Left ventricle myocardium inferior (tissue), 1 donor: Measurements from ENCODE around the gene GRIN2A. TPM values are rescaled to one million over a fixed set of nuclear protein-coding genes. Genes with fewer than 3 reads are reported as not detected.

Source experiments
- DNase-seq: peaks from one replicate; pipeline ENCODE4 v3.0.0-alpha.2; 2020
- H3K27ac ChIP-seq: fragments of 200-600 bp; replicated peaks from 2 replicates; pipeline ENCODE4 v1.8.0; 2021
- H3K27me3 ChIP-seq: fragments of 200-600 bp; 2 replicates; pipeline ENCODE4 v1.8.0; 2021; ENCODE audit warnings: low read depth
- H3K36me3 ChIP-seq: fragments of 200-600 bp; 2 replicates; pipeline ENCODE4 v1.8.0; 2021
- H3K4me1 ChIP-seq: fragments of 200-600 bp; 2 replicates; pipeline ENCODE4 v1.8.0; 2021
- H3K4me3 ChIP-seq: fragments of 200-600 bp; 2 replicates; pipeline ENCODE4 v1.8.0; 2021; ENCODE audit warnings: mild to moderate bottlenecking, moderate library complexity
- H3K9me3 ChIP-seq: fragments of 200-600 bp; replicated peaks from 2 replicates; pipeline ENCODE4 v1.8.0; 2021
- CTCF ChIP-seq: fragments of 200-600 bp; IDR thresholded peaks from 2 replicates; pipeline ENCODE4 v1.8.0; 2021; ENCODE audit warnings: antibody characterized with exemption, mild to moderate bottlenecking, borderline replicate concordance
- intact Hi-C: fragments of 100-400 bp; cut with micrococcal nuclease; formaldehyde crosslinking; loops from one replicate; pipeline ENCODE4 v1.11.0; 2022
- total RNA-seq: library from RNA; stranded (reverse); fragmentation: NEBNext Ultra II Directional; extraction: Animal tissue kit (Norgen Biotek cat#: 25700); gene quantifications from one replicate; pipeline ENCODE4 v1.2.1, GENCODE V29; 2021
- donor health status: DM: no; HTN: yes; CAD: no; lungs with severe emphysema.

Gene GRIN2A
- total RNA-seq, 1 donor from 2014 or later, result 2.4 TPM

GRCh38 chr16:9800186-9800738, 382.0 kb downstream of the GRIN2A start:
- TF ChIP-seq CTCF, result no peak
- no peak for DNase-seq
- Histone ChIP-seq H3K4me3 (no peak overlapping the region), H3K27me3 (no peaks in the 10 kb centered on the region), H3K4me1 (peaks cover 26% of the 10 kb centered on the region), H3K9me3 (peaks cover 3% of the 10 kb centered on the region), H3K27ac (no peak overlapping the region), H3K36me3 (no peaks in the 10 kb centered on the region)
- intact Hi-C loops, result no loop called here

- H3K27me3 ChIP-seq, result no peaks in the 10 kb centered on the region
- peaks cover 3% of the 10 kb centered on the region for H3K9me3 ChIP-seq
- no peak for TF ChIP-seq CTCF
- H3K27ac ChIP-seq, result peak overlapping the region; percentile 87
- no peak overlapping the region for H3K4me3 ChIP-seq
- H3K4me1 ChIP-seq, result peaks cover 32% of the 10 kb centered on the region
- no peak for DNase-seq
- intact Hi-C loops, result no loop called here
- H3K36me3 ChIP-seq, result no peaks in the 10 kb centered on the region
These were observed 383.2 kb downstream of the GRIN2A start for GRCh38 chr16:9798952-9799580.

GRCh38 chr16:9798474-9798873, 383.8 kb downstream of the GRIN2A start:
- intact Hi-C loops, result no loop called here
- Histone ChIP-seq H3K27me3 (no peaks in the 10 kb centered on the region), H3K4me3 (peak overlapping the region; percentile 35), H3K9me3 (peaks cover 3% of the 10 kb centered on the region), H3K27ac (peak overlapping the region; percentile 87), H3K4me1 (peaks cover 35% of the 10 kb centered on the region), H3K36me3 (no peaks in the 10 kb centered on the region)
- DNase-seq, result no peak
- TF ChIP-seq CTCF, result no peak

- Histone ChIP-seq H3K4me3 (peak overlapping the region; percentile 35), H3K9me3 (peaks cover 3% of the 10 kb centered on the region), H3K27ac (peak overlapping the region; percentile 87), H3K27me3 (no peaks in the 10 kb centered on the region), H3K4me1 (peaks cover 35% of the 10 kb centered on the region), H3K36me3 (no peaks in the 10 kb centered on the region)
- intact Hi-C loops, result no loop called here
- peak; percentile 18 for DNase-seq
- no peak for TF ChIP-seq CTCF
These were observed 384.9 kb downstream of the GRIN2A start for GRCh38 chr16:9797306-9797705.

- Histone ChIP-seq H3K36me3 (no peaks in the 10 kb centered on the region), H3K27me3 (no peaks in the 10 kb centered on the region), H3K4me3 (no peak overlapping the region), H3K4me1 (peaks cover 27% of the 10 kb centered on the region), H3K9me3 (no peaks in the 10 kb centered on the region), H3K27ac (no peak overlapping the region)
- TF ChIP-seq CTCF, result no peak
- DNase-seq, result no peak
- intact Hi-C loops, result no loop called here
These were observed 388.6 kb downstream of the GRIN2A start for GRCh38 chr16:9793623-9794022.
